Measurements from ENCODE around the gene CHD2. TPM values are rescaled to one million over a fixed set of nuclear protein-coding genes. Genes with fewer than 3 reads are reported as not detected.

CHD2 gene
- total RNA-seq, 1 experiment from 2014 or later = 63.3 TPM

DNA sequence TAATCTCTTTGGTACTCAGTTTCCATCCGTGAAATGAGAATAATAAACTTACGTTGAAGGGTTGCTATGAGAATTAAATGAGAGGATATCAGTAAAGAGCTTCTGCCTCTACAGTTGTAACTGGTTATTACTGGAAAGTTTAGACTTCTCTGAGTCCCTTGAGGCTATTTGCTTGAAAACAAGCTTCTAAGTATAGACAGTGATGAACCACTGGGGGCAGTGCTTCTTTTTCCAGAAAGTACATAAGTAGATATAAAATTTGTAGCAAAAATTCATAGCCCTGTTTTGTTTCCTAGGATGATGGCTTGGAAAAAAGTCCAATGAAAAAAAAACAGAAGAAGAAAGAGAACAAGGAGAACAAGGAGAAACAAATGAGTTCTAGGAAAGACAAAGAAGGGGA is 101.8 kb downstream of the CHD2 start:
- H2BK5ac ChIP-seq (ENCODE audit: insufficient read length, low read length) = no peak overlapping the region
- H4K8ac ChIP-seq (replicated peaks; ENCODE audit: insufficient read length, low read depth, low read length) = no peak overlapping the region
- Mint-ChIP-seq H3K4me1 (no peaks in the 10 kb centered on the region), H3K27ac (no peak overlapping the region), H3K36me3 (ENCODE audit: insufficient read depth in 1 of 3, low read depth in 3 of 3) (peaks cover 53 to 97% (median 92%) of the 10 kb centered on the region in 3 experiments; a peak in 6 of 7 replicates), H3K27me3 (ENCODE audit: low read depth) (no peaks in the 10 kb centered on the region), H3K4me3 (no peak overlapping the region), H3K9me3 (no peaks in the 10 kb centered on the region)
- no peak overlapping the region for H3K27ac ChIP-seq (ENCODE audit: insufficient read length, low read depth, low read length)
- TF ChIP-seq, protein P1, sequence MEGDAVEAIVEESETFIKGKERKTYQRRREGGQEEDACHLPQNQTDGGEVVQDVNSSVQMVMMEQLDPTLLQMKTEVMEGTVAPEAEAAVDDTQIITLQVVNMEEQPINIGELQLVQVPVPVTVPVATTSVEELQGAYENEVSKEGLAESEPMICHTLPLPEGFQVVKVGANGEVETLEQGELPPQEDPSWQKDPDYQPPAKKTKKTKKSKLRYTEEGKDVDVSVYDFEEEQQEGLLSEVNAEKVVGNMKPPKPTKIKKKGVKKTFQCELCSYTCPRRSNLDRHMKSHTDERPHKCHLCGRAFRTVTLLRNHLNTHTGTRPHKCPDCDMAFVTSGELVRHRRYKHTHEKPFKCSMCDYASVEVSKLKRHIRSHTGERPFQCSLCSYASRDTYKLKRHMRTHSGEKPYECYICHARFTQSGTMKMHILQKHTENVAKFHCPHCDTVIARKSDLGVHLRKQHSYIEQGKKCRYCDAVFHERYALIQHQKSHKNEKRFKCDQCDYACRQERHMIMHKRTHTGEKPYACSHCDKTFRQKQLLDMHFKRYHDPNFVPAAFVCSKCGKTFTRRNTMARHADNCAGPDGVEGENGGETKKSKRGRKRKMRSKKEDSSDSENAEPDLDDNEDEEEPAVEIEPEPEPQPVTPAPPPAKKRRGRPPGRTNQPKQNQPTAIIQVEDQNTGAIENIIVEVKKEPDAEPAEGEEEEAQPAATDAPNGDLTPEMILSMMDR (conservative IDR thresholded peaks at IDR 0.05) = peak; percentile 27; the same call in 1 of the 3 replicates
- no peak overlapping the region for H3K9ac ChIP-seq (ENCODE audit: extremely low read depth, insufficient read length, low read length)
- no peak overlapping the region for H2AK5ac ChIP-seq (ENCODE audit: insufficient read length, low read length)
- DNase-seq = no peak
- H3T11ph ChIP-seq (ENCODE audit: low read length) = no peak overlapping the region
- H3K9me3 ChIP-seq (ENCODE audit: control insufficient read depth, low read depth, low read length) = no peaks in the 10 kb centered on the region
- no CpG with 5 or more reads among the region's 2 CpGs for WGBS (ENCODE audit: extremely low coverage, insufficient read length, low lambda C conversion rate)
- H3K27me3 ChIP-seq (ENCODE audit: insufficient read depth, low read length) = no peaks in the 10 kb centered on the region
- H3K79me1 ChIP-seq (ENCODE audit: insufficient read depth, low read depth, low read length, poor library complexity, severe bottlenecking) = no peaks in the 10 kb centered on the region
- no peaks in the 10 kb centered on the region for H3K4me1 ChIP-seq (ENCODE audit: insufficient read depth, low read length)
- no peak overlapping the region for H3K4ac ChIP-seq (ENCODE audit: low read depth, low read length)
- H4K5ac ChIP-seq (ENCODE audit: insufficient read length, low read depth, low read length) = no peak overlapping the region
- no peak overlapping the region for H3K18ac ChIP-seq (ENCODE audit: insufficient read length, low read depth, low read length)
- no peaks in the 10 kb centered on the region for H3K23me2 ChIP-seq (ENCODE audit: insufficient read length, low read depth, low read length, poor library complexity, severe bottlenecking)
- H2BK15ac ChIP-seq (ENCODE audit: low read depth, low read length) = no peak overlapping the region
- no peak overlapping the region for H4K91ac ChIP-seq (ENCODE audit: insufficient read length, low read depth, low read length)
- H3K23ac ChIP-seq (ENCODE audit: insufficient read length, low read depth, low read length) = no peak overlapping the region
- no peaks in the 10 kb centered on the region for H3K79me2 ChIP-seq (ENCODE audit: insufficient read depth, low read length)
- no peak overlapping the region for H3K14ac ChIP-seq (ENCODE audit: insufficient read depth, low read length)
- H3K56ac ChIP-seq (ENCODE audit: insufficient read length, low read depth, low read length) = no peak overlapping the region
- no peak overlapping the region for H2BK120ac ChIP-seq (ENCODE audit: low read depth, low read length, poor library complexity, severe bottlenecking)
- H2BK12ac ChIP-seq (ENCODE audit: insufficient read length, low read depth, low read length) = no peak overlapping the region
- H2BK20ac ChIP-seq (ENCODE audit: low read depth, low read length, poor library complexity, severe bottlenecking) = no peak overlapping the region
- no peak overlapping the region for H2AFZ ChIP-seq (ENCODE audit: low read length)
- no peak overlapping the region for H3K4me2 ChIP-seq (ENCODE audit: insufficient read depth, insufficient read length, low read length)
- no peaks in the 10 kb centered on the region for H4K20me1 ChIP-seq (ENCODE audit: control insufficient read depth, insufficient read depth, insufficient read length)

Data from H9 (cell line).